ENCODE measurements around the gene MAGI1. TPM values are rescaled to one million over a fixed set of nuclear protein-coding genes. Genes with fewer than 3 reads are reported as not detected.

Gene MAGI1
- total RNA-seq, 1 donor, result 13.0 TPM

- DNase-seq (ENCODE audit: low read depth), result no peak
- TF ChIP-seq CTCF (IDR thresholded peaks at IDR 0.05; ENCODE audit: insufficient read depth, low read length), result no peak
- no peak overlapping the region for H3K4me3 ChIP-seq (ENCODE audit: low read depth, low read length)
Observed at GRCh38 chr3:65746848-65747247, 291.9 kb downstream of the MAGI1 start.

GRCh38 chr3:65745306-65745705 is 293.4 kb downstream of the MAGI1 start:
- no peak overlapping the region for H3K4me3 ChIP-seq (ENCODE audit: low read depth, low read length)
- no peak for TF ChIP-seq CTCF (IDR thresholded peaks at IDR 0.05; ENCODE audit: insufficient read depth, low read length)
- no peak for DNase-seq (ENCODE audit: low read depth)

- no peak for TF ChIP-seq CTCF (IDR thresholded peaks at IDR 0.05; ENCODE audit: insufficient read depth, low read length)
- H3K4me3 ChIP-seq (ENCODE audit: low read depth, low read length), result no peak overlapping the region
- peak; percentile 22 for DNase-seq (ENCODE audit: low read depth)
Observed at GRCh38 chr3:65742914-65743313, 295.8 kb downstream of the MAGI1 start.

- DNase-seq (ENCODE audit: low read depth), result no peak
- no peak for TF ChIP-seq CTCF (IDR thresholded peaks at IDR 0.05; ENCODE audit: insufficient read depth, low read length)
- no peak overlapping the region for H3K4me3 ChIP-seq (ENCODE audit: low read depth, low read length)
Observed at GRCh38 chr3:65741540-65741939, 297.2 kb downstream of the MAGI1 start.

GRCh38 chr3:65739901-65740541 is 298.7 kb downstream of the MAGI1 start:
- H3K4me3 ChIP-seq (ENCODE audit: low read depth, low read length), result no peak overlapping the region
- no peak for DNase-seq (ENCODE audit: low read depth)
- no peak for TF ChIP-seq CTCF (IDR thresholded peaks at IDR 0.05; ENCODE audit: insufficient read depth, low read length)

- no peak for TF ChIP-seq CTCF (IDR thresholded peaks at IDR 0.05; ENCODE audit: insufficient read depth, low read length)
- H3K4me3 ChIP-seq (ENCODE audit: low read depth, low read length), result no peak overlapping the region
- DNase-seq (ENCODE audit: low read depth), result no peak
Observed at GRCh38 chr3:65734792-65735191, 303.9 kb downstream of the MAGI1 start.

GRCh38 chr3:65734382-65734781 is 304.3 kb downstream of the MAGI1 start:
- TF ChIP-seq CTCF (IDR thresholded peaks at IDR 0.05; ENCODE audit: insufficient read depth, low read length), result no peak
- H3K4me3 ChIP-seq (ENCODE audit: low read depth, low read length), result no peak overlapping the region
- no peak for DNase-seq (ENCODE audit: low read depth)
